ENCODE measurements around the gene CLRN1.

DNA sequence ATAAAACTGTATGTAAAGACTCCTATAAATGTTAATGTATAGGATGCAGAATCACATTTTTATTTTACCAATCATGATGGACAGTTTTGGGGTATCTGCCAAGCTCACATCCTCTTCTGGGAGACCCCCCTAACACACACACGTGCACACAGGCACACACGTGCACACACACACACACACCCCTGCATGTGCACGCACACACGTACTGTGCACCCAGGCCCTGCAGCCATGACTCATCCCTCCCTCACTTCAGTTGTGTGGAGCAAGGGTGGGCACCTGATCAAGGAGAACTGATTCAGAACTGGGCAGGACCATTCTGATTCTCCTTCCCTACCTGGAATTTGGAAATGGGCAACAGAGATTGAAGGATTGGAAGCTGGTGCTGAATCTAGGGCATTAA, 51.3 kb downstream of the CLRN1 start:
- TF ChIP-seq POLR2AphosphoS5 (IDR thresholded peaks at IDR 0.05; ENCODE audit: low read depth) = no peak
- TF ChIP-seq, protein P1, sequence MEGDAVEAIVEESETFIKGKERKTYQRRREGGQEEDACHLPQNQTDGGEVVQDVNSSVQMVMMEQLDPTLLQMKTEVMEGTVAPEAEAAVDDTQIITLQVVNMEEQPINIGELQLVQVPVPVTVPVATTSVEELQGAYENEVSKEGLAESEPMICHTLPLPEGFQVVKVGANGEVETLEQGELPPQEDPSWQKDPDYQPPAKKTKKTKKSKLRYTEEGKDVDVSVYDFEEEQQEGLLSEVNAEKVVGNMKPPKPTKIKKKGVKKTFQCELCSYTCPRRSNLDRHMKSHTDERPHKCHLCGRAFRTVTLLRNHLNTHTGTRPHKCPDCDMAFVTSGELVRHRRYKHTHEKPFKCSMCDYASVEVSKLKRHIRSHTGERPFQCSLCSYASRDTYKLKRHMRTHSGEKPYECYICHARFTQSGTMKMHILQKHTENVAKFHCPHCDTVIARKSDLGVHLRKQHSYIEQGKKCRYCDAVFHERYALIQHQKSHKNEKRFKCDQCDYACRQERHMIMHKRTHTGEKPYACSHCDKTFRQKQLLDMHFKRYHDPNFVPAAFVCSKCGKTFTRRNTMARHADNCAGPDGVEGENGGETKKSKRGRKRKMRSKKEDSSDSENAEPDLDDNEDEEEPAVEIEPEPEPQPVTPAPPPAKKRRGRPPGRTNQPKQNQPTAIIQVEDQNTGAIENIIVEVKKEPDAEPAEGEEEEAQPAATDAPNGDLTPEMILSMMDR (conservative IDR thresholded peaks at IDR 0.05; ENCODE audit: low read depth in 2 of 2) = no peak
